ENCODE measurements around the gene DNAJB12. TPM values are rescaled to one million over a fixed set of nuclear protein-coding genes. Genes with fewer than 3 reads are reported as not detected.

The DNAJB12 gene
- total RNA-seq, 2 donors from 2014 or later, result 36.9 to 38.5 TPM

Other genes with a start within 250 kb of the DNAJB12 start
- gene ANAPC16, start 138.9 kb downstream of the DNAJB12 start, total RNA-seq, result 10 to 100 TPM; 75.6 to 83.8 TPM
- 10 to 100 TPM; 17.7 to 17.9 TPM for gene ASCC1, start 138.6 kb downstream of the DNAJB12 start, total RNA-seq
- gene DDIT4, start 81.0 kb downstream of the DNAJB12 start, total RNA-seq, result 100 to 1,000 TPM in 1 of 2 donors, 10 to 100 TPM in 1; 60.1 to 210 TPM